HUDEP-2 (cell line): Measurements from ENCODE around the gene FAT4.

Experiments used
- DNase-seq, 76 experiments: peaks; one replicate each; lab custom pipeline; 2025; ENCODE audit not compliant: unreplicated experiment in 76 of 76; lab: John Stamatoyannopoulos, UW

FAT4 gene, protein sequence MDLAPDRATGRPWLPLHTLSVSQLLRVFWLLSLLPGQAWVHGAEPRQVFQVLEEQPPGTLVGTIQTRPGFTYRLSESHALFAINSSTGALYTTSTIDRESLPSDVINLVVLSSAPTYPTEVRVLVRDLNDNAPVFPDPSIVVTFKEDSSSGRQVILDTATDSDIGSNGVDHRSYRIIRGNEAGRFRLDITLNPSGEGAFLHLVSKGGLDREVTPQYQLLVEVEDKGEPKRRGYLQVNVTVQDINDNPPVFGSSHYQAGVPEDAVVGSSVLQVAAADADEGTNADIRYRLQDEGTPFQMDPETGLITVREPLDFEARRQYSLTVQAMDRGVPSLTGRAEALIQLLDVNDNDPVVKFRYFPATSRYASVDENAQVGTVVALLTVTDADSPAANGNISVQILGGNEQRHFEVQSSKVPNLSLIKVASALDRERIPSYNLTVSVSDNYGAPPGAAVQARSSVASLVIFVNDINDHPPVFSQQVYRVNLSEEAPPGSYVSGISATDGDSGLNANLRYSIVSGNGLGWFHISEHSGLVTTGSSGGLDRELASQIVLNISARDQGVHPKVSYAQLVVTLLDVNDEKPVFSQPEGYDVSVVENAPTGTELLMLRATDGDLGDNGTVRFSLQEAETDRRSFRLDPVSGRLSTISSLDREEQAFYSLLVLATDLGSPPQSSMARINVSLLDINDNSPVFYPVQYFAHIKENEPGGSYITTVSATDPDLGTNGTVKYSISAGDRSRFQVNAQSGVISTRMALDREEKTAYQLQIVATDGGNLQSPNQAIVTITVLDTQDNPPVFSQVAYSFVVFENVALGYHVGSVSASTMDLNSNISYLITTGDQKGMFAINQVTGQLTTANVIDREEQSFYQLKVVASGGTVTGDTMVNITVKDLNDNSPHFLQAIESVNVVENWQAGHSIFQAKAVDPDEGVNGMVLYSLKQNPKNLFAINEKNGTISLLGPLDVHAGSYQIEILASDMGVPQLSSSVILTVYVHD (N-terminal part only)

DNA sequence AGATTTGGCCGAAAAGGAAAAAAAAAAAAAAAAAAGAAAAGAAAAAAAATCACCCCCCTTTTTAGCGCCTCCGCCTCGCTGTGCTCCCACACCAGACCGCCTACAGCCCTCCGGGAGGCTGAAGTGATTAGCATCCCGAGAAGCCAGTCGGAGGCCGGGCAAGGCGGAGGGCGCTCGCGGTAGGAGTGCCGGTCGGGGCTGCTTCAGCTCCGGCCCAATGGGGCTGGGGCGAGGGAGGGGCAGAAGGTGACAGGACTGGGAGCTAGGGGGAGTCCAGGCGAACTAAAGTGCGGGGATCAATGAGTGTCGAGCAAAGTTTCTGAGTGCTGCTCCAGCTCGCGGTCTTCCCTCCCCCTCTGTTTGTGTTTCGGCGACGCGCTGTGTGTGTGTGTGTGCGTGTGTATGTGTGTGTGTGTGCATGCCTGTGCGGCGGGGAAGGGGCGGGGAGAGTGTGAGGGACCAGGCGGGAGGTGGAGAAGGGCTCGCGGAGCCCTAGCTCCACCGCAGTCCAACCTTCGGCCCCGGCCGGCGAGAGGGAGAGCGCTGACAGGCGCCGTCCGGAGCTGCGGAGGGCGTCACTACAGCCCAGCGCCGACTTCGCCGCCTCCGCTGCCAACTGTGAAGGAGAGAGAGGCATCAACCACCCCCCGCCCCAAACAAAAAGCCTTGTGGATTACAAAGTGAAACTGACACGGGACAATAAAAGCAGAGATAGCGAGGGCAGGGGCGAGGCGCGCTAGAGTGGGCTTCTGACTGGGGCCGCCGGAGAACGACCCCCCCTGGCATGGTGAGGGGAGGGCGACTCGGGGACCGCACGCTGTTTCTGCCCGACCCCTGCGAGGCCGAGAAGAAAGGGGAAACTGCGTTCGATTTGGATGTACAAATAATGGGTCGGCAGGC is at the start of gene FAT4:
FAT4 (plus strand) TSS at position 280 of the 900 bp plus-strand sequence. CDS start 1,457 bp downstream, outside the sequence.
- DNase-seq: peak in 65 of 76 experiments; percentile 1 to 70 (median 39)

DNA sequence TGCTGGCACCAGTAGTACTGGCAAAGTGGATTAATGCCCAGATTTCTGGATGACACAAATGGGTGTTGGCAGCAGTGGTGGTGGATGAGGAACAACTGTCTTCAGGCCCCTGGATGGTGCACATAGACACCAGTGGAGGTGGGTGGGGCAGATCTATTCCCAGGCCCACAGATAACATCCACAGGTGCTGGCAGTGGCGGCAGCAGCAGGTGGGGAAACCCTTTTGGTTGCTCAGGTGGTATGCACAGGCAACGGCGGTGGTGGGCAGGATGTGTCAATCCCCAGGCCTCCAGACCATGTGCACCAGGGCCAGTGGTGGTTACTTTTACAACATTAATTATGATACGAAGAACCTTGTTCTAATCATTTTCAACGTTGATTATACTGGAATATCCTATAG is 48.9 kb upstream of the FAT4 start:
- no peak for DNase-seq

DNA sequence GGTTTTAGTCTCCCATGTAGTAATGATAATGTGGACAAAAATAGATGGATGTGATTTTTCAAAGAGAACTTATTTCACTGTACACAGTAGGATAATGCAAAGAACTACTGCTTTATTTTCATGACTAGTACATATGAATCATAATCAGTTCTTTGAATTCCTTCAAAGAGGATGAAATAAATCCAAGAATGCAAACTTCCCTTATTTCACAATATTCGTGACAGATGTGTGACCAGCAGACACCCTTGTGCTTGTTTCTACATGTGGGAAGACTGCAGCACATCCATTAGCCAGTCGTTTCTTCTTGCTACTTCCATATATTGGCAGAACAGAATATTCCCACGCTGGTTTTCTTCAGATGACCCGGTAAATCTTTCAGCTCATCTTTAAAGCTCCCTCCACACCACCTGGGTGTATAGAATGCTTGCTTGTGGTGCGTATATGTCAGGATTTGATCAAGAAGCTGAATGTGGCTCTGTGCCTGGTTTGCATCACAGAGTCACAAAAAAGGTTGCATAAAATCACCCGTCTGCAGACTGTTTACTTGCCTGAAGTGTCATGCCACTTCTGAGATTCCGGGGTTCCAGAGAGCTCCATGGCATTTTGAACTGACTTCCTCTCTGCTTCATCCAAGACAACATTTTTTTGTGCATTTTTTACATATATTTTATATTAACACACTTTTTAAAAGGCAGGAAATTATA is 47.7 kb upstream of the FAT4 start:
- no peak for DNase-seq

- no peak for DNase-seq
Measured at GRCh38 chr4:125267630-125268029, 47.1 kb upstream of the FAT4 start.

GRCh38 chr4:125268068-125268755 is 46.5 kb upstream of the FAT4 start:
- no peak for DNase-seq

GRCh38 chr4:125276811-125277210 is 37.9 kb upstream of the FAT4 start:
- DNase-seq: no peak

GRCh38 chr4:125277790-125278189 is 37.0 kb upstream of the FAT4 start:
- no peak for DNase-seq

DNA sequence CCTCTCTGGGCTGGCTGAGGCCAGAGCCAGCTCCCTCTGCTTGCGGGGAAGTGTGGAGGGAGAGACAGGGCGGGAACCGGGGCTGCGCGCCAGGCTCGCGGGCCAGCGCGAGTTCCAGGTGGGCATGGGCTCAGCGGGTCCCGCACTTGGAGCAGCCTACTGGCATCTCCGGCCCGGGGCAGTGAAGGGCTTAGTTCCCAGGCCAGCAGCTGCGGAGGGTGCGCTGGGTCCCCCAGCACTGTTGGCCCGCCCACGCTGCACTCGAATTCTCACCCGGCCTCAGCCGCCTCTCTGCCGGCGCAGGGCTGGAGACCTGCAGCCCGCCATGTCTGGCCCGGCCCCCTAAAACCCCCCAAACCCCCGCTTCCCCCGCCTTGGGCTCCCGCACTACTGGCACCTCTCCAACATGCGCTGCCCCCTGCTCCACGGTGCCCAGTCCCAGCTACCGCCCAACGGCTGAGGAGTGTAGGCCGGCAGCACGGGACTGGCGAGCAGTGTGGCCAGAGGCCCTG is 33.8 kb upstream of the FAT4 start:
- DNase-seq: no peak

- no peak for DNase-seq
Measured at GRCh38 chr4:125283707-125284279, 31.0 kb upstream of the FAT4 start.

- DNase-seq: no peak
Measured at GRCh38 chr4:125297116-125297515, 17.6 kb upstream of the FAT4 start.

- DNase-seq: no peak
Measured at GRCh38 chr4:125303058-125303457, 11.7 kb upstream of the FAT4 start.

GRCh38 chr4:125303821-125304220 is 10.9 kb upstream of the FAT4 start:
- no peak for DNase-seq

GRCh38 chr4:125306112-125306511 is 8.6 kb upstream of the FAT4 start:
- DNase-seq: no peak

GRCh38 chr4:125306533-125306932 is 8.2 kb upstream of the FAT4 start:
- no peak for DNase-seq

GRCh38 chr4:125311503-125311902 is 3.3 kb upstream of the FAT4 start:
- DNase-seq: no peak

DNA sequence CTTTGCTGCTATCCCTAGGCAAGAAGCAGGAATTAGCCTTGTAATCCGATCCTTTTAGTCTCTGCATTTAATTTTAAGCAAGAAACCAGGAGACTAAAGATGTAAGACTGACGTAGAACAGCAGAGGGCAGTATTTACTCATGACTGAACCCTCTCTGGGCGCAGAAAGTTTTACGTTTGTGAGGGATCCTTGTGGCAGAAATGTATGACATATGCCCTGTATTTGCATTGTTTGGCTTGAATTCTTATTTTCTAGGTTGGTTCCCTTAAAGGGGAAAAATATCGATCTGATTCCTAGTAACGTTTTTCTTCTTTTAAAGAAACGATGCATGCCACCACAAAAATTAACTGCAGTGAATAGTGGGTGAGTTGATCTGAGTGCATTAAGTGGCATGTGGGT is 1.3 kb upstream of the FAT4 start:
- DNase-seq: peak in 36 of 76 experiments; percentile 1 to 62 (median 32)

DNA sequence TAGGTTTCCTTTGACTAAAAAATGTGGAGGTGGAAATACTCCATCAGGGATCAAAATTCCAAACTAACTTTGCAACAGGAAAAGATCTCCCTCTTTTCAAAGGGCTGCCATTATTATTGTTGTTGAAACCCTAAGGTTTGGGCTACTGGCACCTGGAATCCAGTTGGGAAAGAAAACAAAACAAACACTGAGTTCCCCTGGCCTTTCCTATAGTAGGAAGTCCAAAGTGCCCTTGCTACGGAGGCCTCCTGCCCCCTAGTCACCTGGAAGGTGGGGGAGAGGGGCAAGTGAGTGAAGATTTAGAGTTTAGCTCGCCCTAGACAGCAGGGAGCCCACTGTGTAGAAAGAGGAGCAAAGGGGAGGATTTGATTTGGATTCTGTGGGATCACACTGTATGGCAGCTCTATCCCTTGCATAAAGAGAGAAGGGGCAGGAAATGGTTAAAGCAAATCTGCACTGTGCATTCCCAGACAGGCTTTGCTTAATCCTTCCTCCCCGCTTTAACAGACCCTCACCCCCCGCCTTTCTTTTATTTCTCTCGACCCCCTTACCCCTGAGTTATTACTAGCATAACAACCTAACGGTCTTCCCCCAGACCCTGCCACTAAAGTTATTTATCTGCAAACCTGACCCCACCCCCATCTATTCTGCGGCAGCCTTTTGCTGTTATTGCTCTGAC is 627 bp upstream of the FAT4 start:
- DNase-seq: no peak
